Liver (tissue), 9 donors: ENCODE measurements around the gene SNCAIP. TPM values are rescaled to one million over a fixed set of nuclear protein-coding genes. Genes with fewer than 3 reads are reported as not detected.

Experiments
- DNase-seq: peaks from one replicate; pipeline ENCODE4 v3.0.0-alpha.2; 2017; ENCODE audit warnings: low spot score
- H3K27ac ChIP-seq, 2 donors: one replicate each; pipeline ENCODE4 v1.7.0; 2013; ENCODE audit warnings: inconsistent platforms in 2 of 2, low read length in 2 of 2, control low read depth in 1 of 2, low read depth in 1 of 2, mild to moderate bottlenecking in 1 of 2
- H3K27me3 ChIP-seq, 4 donors: one replicate each; pipeline versions ENCODE4 v1.6.1 to v1.7.0; 2013; ENCODE audit warnings: low read length in 3 of 4, inconsistent platforms in 1 of 4, mild to moderate bottlenecking in 1 of 4, moderate library complexity in 1 of 4; ENCODE audit not compliant: control insufficient read depth in 4 of 4, insufficient read depth in 4 of 4
- H3K36me3 ChIP-seq, 4 donors: one replicate each; pipeline versions ENCODE4 v1.6.1 to v1.7.0; 2013; ENCODE audit warnings: low read length in 3 of 4, mild to moderate bottlenecking in 3 of 4, low read depth in 1 of 4, moderate library complexity in 1 of 4; ENCODE audit not compliant: control insufficient read depth in 4 of 4, insufficient read depth in 3 of 4
- H3K4me1 ChIP-seq, 4 donors: one replicate each; pipeline versions ENCODE4 v1.6.1 to v1.7.0; 2013; ENCODE audit warnings: low read length in 3 of 4, mild to moderate bottlenecking in 3 of 4, moderate library complexity in 1 of 4; ENCODE audit not compliant: control insufficient read depth in 4 of 4, insufficient read depth in 4 of 4
- H3K4me3 ChIP-seq, 3 donors: one replicate each; pipeline versions ENCODE4 v1.6.1 to v1.7.0; 2013; ENCODE audit warnings: low read length in 3 of 3, control low read depth in 1 of 3, low read depth in 1 of 3, mild to moderate bottlenecking in 1 of 3
- H3K9ac ChIP-seq, 2 donors: one replicate each; pipeline ENCODE4 v1.7.0; 2013; ENCODE audit warnings: low read length in 2 of 2, mild to moderate bottlenecking in 2 of 2, moderate library complexity in 2 of 2, control low read depth in 1 of 2, low read depth in 1 of 2
- H3K9me3 ChIP-seq, 4 donors: one replicate each; pipeline versions ENCODE4 v1.6.1 to v1.7.0; 2013; ENCODE audit warnings: low read length in 3 of 4; ENCODE audit not compliant: control insufficient read depth in 4 of 4
- EGR1 ChIP-seq, 2 donors: IDR thresholded peaks; 2 replicates each; pipeline ENCODE4 v1.6.1; 2016 to 2018; ENCODE audit warnings: antibody characterized with exemption in 2 of 2, low read depth in 2 of 2
- FOXA1 ChIP-seq: IDR thresholded peaks from 2 replicates; pipeline ENCODE4 v1.6.1; 2016; ENCODE audit warnings: antibody characterized with exemption
- FOXA2 ChIP-seq: IDR thresholded peaks from 2 replicates; pipeline ENCODE4 v1.6.1; 2016; ENCODE audit warnings: antibody characterized with exemption
- GABPA ChIP-seq, 2 donors: IDR thresholded peaks in 1 of 2; conservative IDR thresholded peaks in 1 of 2; 2 replicates each; pipeline ENCODE4 v1.6.1; 2016; ENCODE audit warnings: antibody characterized with exemption in 2 of 2, mild to moderate bottlenecking in 1 of 2, moderate library complexity in 1 of 2
- HNF4A ChIP-seq, 2 donors: conservative IDR thresholded peaks; 2 replicates each; pipeline ENCODE4 v1.6.1; 2016; ENCODE audit warnings: antibody characterized with exemption in 2 of 2, mild to moderate bottlenecking in 2 of 2
- HNF4G ChIP-seq: IDR thresholded peaks from 2 replicates; pipeline ENCODE4 v1.6.1; 2016; ENCODE audit warnings: antibody characterized with exemption
- JUND ChIP-seq, 2 donors: IDR thresholded peaks; 2 replicates each; pipeline ENCODE4 v1.6.1; 2016; ENCODE audit warnings: antibody characterized with exemption in 2 of 2
- MAX ChIP-seq: IDR thresholded peaks from 2 replicates; pipeline ENCODE4 v1.6.1; 2016; ENCODE audit warnings: antibody characterized with exemption
- NR2F2 ChIP-seq: IDR thresholded peaks from 2 replicates; pipeline ENCODE4 v1.6.1; 2016; ENCODE audit warnings: antibody characterized with exemption
- RAD21 ChIP-seq, 2 donors: IDR thresholded peaks; 2 replicates each; pipeline ENCODE4 v1.6.1; 2016; ENCODE audit warnings: antibody characterized with exemption in 2 of 2, mild to moderate bottlenecking in 2 of 2
- REST ChIP-seq: IDR thresholded peaks from 2 replicates; pipeline ENCODE4 v1.6.1; 2016; ENCODE audit warnings: antibody characterized with exemption, mild to moderate bottlenecking
- RXRA ChIP-seq, 2 donors: IDR thresholded peaks; 2 replicates each; pipeline ENCODE4 v1.6.1; 2017 to 2018; ENCODE audit warnings: antibody characterized with exemption in 2 of 2, mild to moderate bottlenecking in 1 of 2
- SP1 ChIP-seq: IDR thresholded peaks from 2 replicates; pipeline ENCODE4 v1.6.1; 2018; ENCODE audit warnings: antibody characterized with exemption, mild to moderate bottlenecking
- TAF1 ChIP-seq: conservative IDR thresholded peaks from 2 replicates; pipeline ENCODE4 v1.6.1; 2016; ENCODE audit warnings: antibody characterized with exemption, mild to moderate bottlenecking
- YY1 ChIP-seq: IDR thresholded peaks from 2 replicates; pipeline ENCODE4 v1.6.1; 2016; ENCODE audit warnings: antibody characterized with exemption, mild to moderate bottlenecking
- WGBS: extraction: QIAGEN DNeasy Blood & Tissue Kit; methylation state at CpG from one replicate; pipeline ENCODE4 v1.1.7; 2013; 5-methylcytosine and 5-hydroxymethylcytosine counted together
- polyA plus RNA-seq, 2 donors: library from polyadenylated mRNA; stranded (reverse) in 1 of 2; unstranded in 1 of 2; fragments of 200-250 nt in 1 of 2; fragments of >200 nt in 1 of 2; fragmentation: Nextera tagmentation in 1 of 2; extraction: Ambion mirVana in 1 of 2; gene quantifications; one replicate each; pipeline versions ENCODE4 v1.2.1 to v1.2.3, GENCODE V29; 2013 to 2015
- total RNA-seq, 2 donors: library from RNA; depleted of rRNA; stranded (reverse); fragments of >200 nt; gene quantifications; one replicate each; pipeline ENCODE4 v1.2.3, GENCODE V29; 2014
- TF ChIP-seq, protein P1 (sequence below): IDR thresholded peaks from 2 replicates; pipeline ENCODE4 v1.6.1; 2016; ENCODE audit warnings: antibody characterized with exemption
- TF ChIP-seq, protein P2 (sequence below): fragments of 150-350 bp; IDR thresholded peaks from 2 replicates; pipeline ENCODE4 v1.5.1; 2017; ENCODE audit warnings: improper control_type of control experiment, low read depth, low read length; ENCODE audit not compliant: missing input control
- TF ChIP-seq, protein P3 (sequence below): IDR thresholded peaks from 2 replicates; pipeline ENCODE4 v1.6.1; 2016; ENCODE audit warnings: antibody characterized with exemption
- donor health status: healthy.
- donor health status: healthy.
- donor health status: healthy.
- donor health status: healthy.
- donor health status: healthy.

The SNCAIP gene
- total and polyA plus RNA-seq, 4 donors: 0.17 to 2.1 (median 0.74) TPM

DNA sequence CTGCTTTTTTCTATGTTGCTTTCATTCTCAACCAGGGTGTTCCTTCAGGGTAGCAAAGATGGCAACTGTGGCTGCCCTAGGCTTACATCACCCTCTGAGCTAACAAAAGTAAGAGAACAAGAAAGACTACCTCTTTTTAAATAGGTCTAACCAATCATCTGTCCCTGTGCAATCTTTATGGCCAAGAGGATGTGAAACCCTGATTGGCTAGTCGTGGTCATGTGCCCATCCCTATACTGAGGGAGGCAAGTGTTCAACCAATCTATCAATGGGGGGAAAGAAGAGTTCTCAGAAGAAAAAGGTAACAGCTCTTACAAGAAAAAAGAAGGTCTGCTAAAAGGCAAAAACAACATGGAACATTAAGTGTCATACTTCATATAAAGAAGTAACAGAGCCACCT lies 11.7 kb upstream of the SNCAIP start:
- TF ChIP-seq FOXA1 (no peak), RXRA (IDR thresholded peaks at IDR 0.05) (no peak), TAF1 (no peak)
- no peak overlapping the region for H3K4me3 ChIP-seq
- peaks cover 0 to 8% (median 0%) of the 10 kb centered on the region in 4 donors for H3K27me3 ChIP-seq
- no peaks in the 10 kb centered on the region for H3K4me1 ChIP-seq
- no peak for DNase-seq
- no peaks in the 10 kb centered on the region for H3K9me3 ChIP-seq
- H3K36me3 ChIP-seq: no peaks in the 10 kb centered on the region
- no peak overlapping the region for H3K9ac ChIP-seq
- no peak overlapping the region for H3K27ac ChIP-seq
- 84% methylated on average over 1 of the region's 1 CpG for WGBS

DNA sequence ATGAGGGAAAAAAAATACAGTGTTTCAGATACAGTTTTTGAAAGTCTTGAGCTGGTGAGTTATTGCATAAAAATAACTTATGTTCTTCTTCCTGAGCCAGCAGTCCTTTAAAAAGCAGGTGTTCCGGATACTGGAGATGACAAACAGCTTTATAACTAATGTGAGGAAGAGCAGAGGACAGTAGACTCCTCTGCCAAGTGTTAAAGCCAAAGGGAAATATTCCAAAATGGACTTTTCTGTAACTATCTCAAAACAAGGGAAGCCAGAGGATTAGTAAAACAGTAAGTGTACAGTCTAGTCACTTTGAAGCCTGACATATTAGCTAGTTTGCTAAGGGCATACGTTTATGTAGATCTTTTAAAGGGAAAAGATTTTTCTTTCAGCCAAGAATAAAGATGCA lies 11.0 kb upstream of the SNCAIP start:
- Histone ChIP-seq H3K27me3 (peaks cover 0 to 8% (median 0%) of the 10 kb centered on the region in 4 donors), H3K27ac (no peak overlapping the region), H3K36me3 (no peaks in the 10 kb centered on the region), H3K9ac (no peak overlapping the region), H3K9me3 (no peaks in the 10 kb centered on the region), H3K4me1 (no peaks in the 10 kb centered on the region), H3K4me3 (no peak overlapping the region)
- WGBS: 62% methylated on average over 2 of the region's 2 CpGs
- no peak for TF ChIP-seq YY1
- no peak for TF ChIP-seq HNF4G
- TF ChIP-seq SP1: no peak
- TF ChIP-seq NR2F2: no peak
- no peak for TF ChIP-seq EGR1 (IDR thresholded peaks at IDR 0.05; ENCODE audit: low read depth in 2 of 2)
- no peak for TF ChIP-seq FOXA2
- no peak for TF ChIP-seq JUND (IDR thresholded peaks at IDR 0.05)
- TF ChIP-seq, protein P1, sequence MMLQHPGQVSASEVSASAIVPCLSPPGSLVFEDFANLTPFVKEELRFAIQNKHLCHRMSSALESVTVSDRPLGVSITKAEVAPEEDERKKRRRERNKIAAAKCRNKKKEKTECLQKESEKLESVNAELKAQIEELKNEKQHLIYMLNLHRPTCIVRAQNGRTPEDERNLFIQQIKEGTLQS: no peak
- TF ChIP-seq GABPA (IDR thresholded peaks at IDR 0.05 in 1 of 2, conservative IDR thresholded peaks at IDR 0.05 in 1 of 2): no peak
- no peak for DNase-seq

- Histone ChIP-seq H3K9ac (no peak overlapping the region), H3K4me1 (no peaks in the 10 kb centered on the region), H3K36me3 (no peaks in the 10 kb centered on the region), H3K27me3 (peaks cover 0 to 8% (median 0%) of the 10 kb centered on the region in 4 donors), H3K9me3 (no peaks in the 10 kb centered on the region), H3K27ac (no peak overlapping the region), H3K4me3 (no peak overlapping the region)
- no peak for TF ChIP-seq YY1
- TF ChIP-seq, protein P2, sequence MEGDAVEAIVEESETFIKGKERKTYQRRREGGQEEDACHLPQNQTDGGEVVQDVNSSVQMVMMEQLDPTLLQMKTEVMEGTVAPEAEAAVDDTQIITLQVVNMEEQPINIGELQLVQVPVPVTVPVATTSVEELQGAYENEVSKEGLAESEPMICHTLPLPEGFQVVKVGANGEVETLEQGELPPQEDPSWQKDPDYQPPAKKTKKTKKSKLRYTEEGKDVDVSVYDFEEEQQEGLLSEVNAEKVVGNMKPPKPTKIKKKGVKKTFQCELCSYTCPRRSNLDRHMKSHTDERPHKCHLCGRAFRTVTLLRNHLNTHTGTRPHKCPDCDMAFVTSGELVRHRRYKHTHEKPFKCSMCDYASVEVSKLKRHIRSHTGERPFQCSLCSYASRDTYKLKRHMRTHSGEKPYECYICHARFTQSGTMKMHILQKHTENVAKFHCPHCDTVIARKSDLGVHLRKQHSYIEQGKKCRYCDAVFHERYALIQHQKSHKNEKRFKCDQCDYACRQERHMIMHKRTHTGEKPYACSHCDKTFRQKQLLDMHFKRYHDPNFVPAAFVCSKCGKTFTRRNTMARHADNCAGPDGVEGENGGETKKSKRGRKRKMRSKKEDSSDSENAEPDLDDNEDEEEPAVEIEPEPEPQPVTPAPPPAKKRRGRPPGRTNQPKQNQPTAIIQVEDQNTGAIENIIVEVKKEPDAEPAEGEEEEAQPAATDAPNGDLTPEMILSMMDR: no peak
- TF ChIP-seq FOXA2: no peak
- TF ChIP-seq TAF1: no peak
- TF ChIP-seq JUND (IDR thresholded peaks at IDR 0.05): no peak
- no peak for TF ChIP-seq MAX
- TF ChIP-seq RAD21 (IDR thresholded peaks at IDR 0.05): no peak
- TF ChIP-seq, protein P3, sequence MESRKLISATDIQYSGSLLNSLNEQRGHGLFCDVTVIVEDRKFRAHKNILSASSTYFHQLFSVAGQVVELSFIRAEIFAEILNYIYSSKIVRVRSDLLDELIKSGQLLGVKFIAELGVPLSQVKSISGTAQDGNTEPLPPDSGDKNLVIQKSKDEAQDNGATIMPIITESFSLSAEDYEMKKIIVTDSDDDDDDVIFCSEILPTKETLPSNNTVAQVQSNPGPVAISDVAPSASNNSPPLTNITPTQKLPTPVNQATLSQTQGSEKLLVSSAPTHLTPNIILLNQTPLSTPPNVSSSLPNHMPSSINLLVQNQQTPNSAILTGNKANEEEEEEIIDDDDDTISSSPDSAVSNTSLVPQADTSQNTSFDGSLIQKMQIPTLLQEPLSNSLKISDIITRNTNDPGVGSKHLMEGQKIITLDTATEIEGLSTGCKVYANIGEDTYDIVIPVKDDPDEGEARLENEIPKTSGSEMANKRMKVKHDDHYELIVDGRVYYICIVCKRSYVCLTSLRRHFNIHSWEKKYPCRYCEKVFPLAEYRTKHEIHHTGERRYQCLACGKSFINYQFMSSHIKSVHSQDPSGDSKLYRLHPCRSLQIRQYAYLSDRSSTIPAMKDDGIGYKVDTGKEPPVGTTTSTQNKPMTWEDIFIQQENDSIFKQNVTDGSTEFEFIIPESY: no peak
- TF ChIP-seq GABPA (IDR thresholded peaks at IDR 0.05 in 1 of 2, conservative IDR thresholded peaks at IDR 0.05 in 1 of 2): no peak
- TF ChIP-seq EGR1 (IDR thresholded peaks at IDR 0.05; ENCODE audit: low read depth in 2 of 2): no peak
- TF ChIP-seq HNF4A (conservative IDR thresholded peaks at IDR 0.05): no peak
- TF ChIP-seq, protein P1: no peak
- TF ChIP-seq SP1: no peak
- TF ChIP-seq HNF4G: no peak
- TF ChIP-seq REST: no peak
- no peak for TF ChIP-seq NR2F2
- TF ChIP-seq FOXA1: no peak
- TF ChIP-seq RXRA (IDR thresholded peaks at IDR 0.05): no peak
- DNase-seq: no peak
- 79% methylated on average over 2 of the region's 2 CpGs for WGBS
These were observed 7.4 kb upstream of the SNCAIP start for GRCh38 chr5:122304471-122305215.
